Cardiac muscle cell (in vitro differentiated cells and primary cell): Measurements from ENCODE around the gene SLC9C1. TPM values are rescaled to one million over a fixed set of nuclear protein-coding genes. Genes with fewer than 3 reads are reported as not detected.

Source experiments
- DNase-seq, 2 donors: peaks; one replicate each; pipeline versions ENCODE4 v3.0.0 to v3.0.0-alpha.2; 2010 to 2017; ENCODE audit warnings: low read depth in 1 of 2, low spot score in 1 of 2
- H3K27ac ChIP-seq: fragments of 200-600 bp; sonication (generic); 2 replicates; pipeline ENCODE4 v1.5.1; 2016
- H3K27me3 ChIP-seq: fragments of 200-600 bp; sonication (generic); 2 replicates; pipeline ENCODE4 v1.6.0; 2016; ENCODE audit warnings: control low read depth
- H3K36me3 ChIP-seq: fragments of 200-600 bp; sonication (generic); 2 replicates; pipeline ENCODE4 v1.5.1; 2016; ENCODE audit warnings: control low read depth
- H3K4me1 ChIP-seq: fragments of 200-600 bp; sonication (generic); 2 replicates; pipeline ENCODE4 v1.8.1; 2017; ENCODE audit warnings: low read depth, mild to moderate bottlenecking, mixed run types
- H3K4me3 ChIP-seq: fragments of 200-600 bp; sonication (generic); 2 replicates; pipeline ENCODE4 v1.5.1; 2016; ENCODE audit warnings: mild to moderate bottlenecking
- H3K9me3 ChIP-seq: fragments of 200-600 bp; sonication (generic); 2 replicates; pipeline ENCODE4 v1.5.1; 2017; ENCODE audit warnings: low read depth, mild to moderate bottlenecking, control low read depth
- polyA plus RNA-seq: library from polyadenylated mRNA; unstranded; fragments of >200 nt; fragmentation: Nextera tagmentation; extraction: Ambion mirVana; gene quantifications from 2 replicates; pipeline ENCODE4 v1.2.1, GENCODE V29; 2016
- total RNA-seq: library from RNA; depleted of rRNA; stranded (reverse); fragments of >200 nt; gene quantifications from 2 replicates; pipeline ENCODE4 v1.2.3, GENCODE V29; 2016
- TF ChIP-seq, protein P1 (sequence below): IDR thresholded peaks from 2 replicates; pipeline ENCODE4 v1.5.1; 2012; ENCODE audit warnings: low read depth, mild to moderate bottlenecking, low read length

The SLC9C1 gene
- total and polyA plus RNA-seq, 2 experiments from 2014 or later: 0.12 to 0.22 TPM

DNA sequence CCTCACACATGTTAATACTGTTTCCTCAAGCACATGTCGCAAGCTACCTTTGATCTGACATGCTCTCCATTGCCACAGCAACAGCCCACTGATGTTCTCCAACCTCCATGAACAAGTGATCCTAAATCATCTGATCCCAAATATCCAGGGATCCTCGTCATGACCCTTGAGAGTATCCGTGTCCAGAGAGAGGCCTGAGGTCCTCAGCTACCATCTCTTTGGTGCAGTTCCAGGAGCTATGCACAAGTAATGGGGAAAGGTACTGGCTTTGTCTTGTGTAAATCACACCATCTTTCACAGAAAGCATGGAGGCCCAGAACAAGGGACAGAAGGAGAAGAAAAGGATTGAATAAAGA lies 163.4 kb downstream of the SLC9C1 start:
- Histone ChIP-seq H3K27me3 (no peaks in the 10 kb centered on the region), H3K36me3 (no peaks in the 10 kb centered on the region), H3K9me3 (no peaks in the 10 kb centered on the region), H3K4me1 (peaks cover 51% of the 10 kb centered on the region), H3K27ac (no peak overlapping the region), H3K4me3 (no peak overlapping the region)
- TF ChIP-seq, protein P1, sequence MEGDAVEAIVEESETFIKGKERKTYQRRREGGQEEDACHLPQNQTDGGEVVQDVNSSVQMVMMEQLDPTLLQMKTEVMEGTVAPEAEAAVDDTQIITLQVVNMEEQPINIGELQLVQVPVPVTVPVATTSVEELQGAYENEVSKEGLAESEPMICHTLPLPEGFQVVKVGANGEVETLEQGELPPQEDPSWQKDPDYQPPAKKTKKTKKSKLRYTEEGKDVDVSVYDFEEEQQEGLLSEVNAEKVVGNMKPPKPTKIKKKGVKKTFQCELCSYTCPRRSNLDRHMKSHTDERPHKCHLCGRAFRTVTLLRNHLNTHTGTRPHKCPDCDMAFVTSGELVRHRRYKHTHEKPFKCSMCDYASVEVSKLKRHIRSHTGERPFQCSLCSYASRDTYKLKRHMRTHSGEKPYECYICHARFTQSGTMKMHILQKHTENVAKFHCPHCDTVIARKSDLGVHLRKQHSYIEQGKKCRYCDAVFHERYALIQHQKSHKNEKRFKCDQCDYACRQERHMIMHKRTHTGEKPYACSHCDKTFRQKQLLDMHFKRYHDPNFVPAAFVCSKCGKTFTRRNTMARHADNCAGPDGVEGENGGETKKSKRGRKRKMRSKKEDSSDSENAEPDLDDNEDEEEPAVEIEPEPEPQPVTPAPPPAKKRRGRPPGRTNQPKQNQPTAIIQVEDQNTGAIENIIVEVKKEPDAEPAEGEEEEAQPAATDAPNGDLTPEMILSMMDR: no peak
- no peak for DNase-seq

DNA sequence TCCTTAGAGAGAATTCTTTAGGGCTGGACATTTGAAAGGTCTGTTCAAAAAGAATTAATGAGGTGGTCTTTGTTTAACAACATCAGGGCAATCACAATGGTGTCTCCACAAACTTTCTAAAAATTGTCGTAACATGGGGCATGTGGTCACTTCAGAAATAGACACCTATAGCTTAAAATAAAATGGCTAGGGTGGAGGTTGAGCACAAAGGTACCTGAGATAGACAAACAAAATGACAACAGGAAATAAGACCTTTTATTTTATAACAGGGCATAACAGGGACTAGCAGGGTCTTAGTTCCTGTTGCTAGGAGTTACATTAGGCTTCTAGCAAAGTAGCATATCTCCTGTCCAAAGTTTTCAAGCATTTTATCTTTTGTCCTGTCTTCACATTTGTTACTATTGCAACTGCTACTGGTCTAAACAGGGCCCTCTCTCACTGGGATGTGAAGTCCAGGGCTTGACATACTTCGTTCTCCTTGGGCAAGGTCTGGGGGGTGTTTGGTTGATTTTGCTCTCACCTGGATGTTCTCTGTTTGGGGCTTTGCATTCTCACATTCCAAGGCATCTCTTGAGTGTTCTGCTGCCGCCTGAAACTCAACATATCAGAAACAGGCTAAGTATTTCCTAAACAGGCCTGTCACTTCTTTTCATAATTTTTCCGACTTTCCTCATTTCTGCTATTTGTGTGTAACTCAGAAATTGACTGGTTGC lies 163.9 kb downstream of the SLC9C1 start:
- Histone ChIP-seq H3K27ac (no peak overlapping the region), H3K36me3 (no peaks in the 10 kb centered on the region), H3K27me3 (no peaks in the 10 kb centered on the region), H3K4me3 (no peak overlapping the region), H3K9me3 (no peaks in the 10 kb centered on the region), H3K4me1 (peaks cover 56% of the 10 kb centered on the region)
- TF ChIP-seq, protein P1: no peak
- DNase-seq: no peak

DNA sequence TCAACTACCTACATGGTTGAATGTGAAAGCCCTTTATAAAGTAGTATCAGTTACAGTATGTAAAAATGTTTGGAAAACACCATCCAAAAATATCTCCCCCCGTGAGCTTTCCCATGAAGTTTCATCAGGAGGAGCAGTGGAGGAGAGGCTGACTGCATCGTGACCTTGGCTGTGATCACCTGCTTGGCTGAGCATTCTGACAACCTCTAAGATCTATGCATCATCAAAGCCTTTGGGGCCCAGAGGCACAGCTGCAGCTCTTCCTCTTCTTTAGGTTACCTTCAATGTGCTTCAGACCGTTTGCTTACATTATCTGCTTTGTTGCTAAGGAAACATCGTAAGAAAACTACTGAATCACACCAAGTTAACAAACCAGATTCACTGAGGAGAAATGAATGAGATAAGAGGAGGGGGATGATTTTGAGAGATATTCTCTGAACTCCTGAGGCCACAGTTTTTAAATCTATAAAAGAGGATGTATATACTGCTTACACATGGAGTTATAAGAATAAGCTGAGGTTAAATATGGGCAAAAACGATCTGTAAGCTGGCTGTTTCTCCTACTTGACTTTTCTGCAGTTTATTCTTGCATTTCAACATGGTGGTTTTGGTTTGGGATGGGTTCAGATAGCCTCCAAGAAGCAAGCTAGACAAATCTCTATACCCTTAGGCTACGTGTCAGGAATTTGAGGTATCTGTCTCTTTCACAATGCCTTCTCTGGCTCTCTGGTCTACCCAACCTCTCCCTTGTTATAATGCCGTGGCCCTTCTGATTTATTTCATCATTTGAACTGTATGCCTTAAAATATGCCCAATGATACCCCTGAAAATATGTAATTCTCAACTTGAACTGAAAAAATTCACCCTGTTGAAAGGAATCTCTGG lies 164.9 kb downstream of the SLC9C1 start:
- H3K27me3 ChIP-seq: no peaks in the 10 kb centered on the region
- DNase-seq: peak in 1 of 2 donors; percentile 45
- H3K36me3 ChIP-seq: no peaks in the 10 kb centered on the region
- no peak overlapping the region for H3K27ac ChIP-seq
- H3K4me3 ChIP-seq: no peak overlapping the region
- H3K9me3 ChIP-seq: no peaks in the 10 kb centered on the region
- TF ChIP-seq, protein P1: no peak
- peaks cover 54% of the 10 kb centered on the region for H3K4me1 ChIP-seq

DNA sequence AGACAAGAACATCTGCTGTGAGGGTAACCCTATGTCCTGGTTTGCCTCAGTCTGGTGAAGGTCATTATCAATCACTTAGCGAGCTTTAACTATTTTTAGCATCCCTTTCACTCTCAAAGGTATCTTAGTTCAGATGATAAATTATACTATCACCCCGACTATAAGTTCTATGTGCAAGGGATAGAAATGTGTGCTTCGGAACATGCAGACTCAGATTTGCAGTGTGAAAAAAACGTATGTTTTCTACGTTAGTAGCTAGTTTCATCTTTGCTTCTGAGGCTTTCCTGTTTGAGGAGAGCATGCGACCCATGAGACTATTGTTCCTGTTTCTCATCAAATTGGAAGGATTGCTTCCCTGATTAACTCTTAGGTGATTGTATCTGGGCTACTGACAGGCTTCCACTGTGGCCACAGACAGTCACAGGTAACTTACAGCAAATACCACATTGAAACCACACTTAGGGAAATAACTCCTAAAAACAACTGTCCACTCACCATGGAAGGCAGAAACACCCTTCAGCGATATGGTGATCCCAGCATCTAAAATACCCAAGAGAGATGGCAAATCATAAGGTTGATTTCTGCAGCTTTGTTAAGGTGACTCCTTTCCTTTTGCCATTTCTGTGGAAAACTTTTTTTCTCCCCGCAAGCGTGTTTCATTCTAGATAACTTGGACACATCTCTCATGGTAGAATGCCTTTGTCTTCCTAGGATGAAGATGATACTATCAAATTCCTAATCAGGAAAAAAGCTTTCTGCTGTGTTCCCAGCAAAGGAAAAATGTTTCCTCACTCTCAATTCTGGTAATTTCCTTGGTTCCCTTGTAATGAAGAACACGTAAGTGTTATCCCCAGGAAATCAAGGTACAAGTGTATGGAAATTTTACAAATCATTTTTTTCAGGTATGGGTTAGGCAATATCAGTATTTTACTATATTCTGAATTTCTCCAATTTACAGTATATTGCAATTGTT lies 166.2 kb downstream of the SLC9C1 start:
- TF ChIP-seq, protein P1: no peak
- Histone ChIP-seq H3K27me3 (no peaks in the 10 kb centered on the region), H3K9me3 (no peaks in the 10 kb centered on the region), H3K27ac (no peak overlapping the region), H3K4me3 (no peak overlapping the region), H3K4me1 (peaks cover 54% of the 10 kb centered on the region), H3K36me3 (no peaks in the 10 kb centered on the region)
- no peak for DNase-seq

DNA sequence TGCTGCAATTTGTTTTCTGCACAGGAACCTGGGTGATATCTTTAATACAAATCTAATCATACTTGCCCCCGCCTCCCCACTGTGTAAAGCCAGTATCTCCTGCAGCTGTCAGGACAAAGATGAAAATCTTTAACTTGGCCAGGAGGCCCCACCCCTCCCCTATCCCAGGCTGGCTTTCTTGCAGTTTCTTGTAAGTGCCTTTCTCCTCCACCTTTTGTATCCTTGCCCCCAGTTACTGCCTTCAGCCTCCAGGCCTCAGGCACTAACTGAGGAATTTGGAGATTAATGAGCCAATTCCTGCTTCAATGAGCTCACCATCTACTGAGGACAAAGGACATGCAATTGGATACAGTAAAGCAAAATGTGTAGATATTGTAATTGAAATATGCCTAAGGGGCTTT lies 167.5 kb downstream of the SLC9C1 start:
- no peak overlapping the region for H3K27ac ChIP-seq
- peak in 1 of 2 donors; percentile 21 for DNase-seq
- peaks cover 54% of the 10 kb centered on the region for H3K4me1 ChIP-seq
- H3K4me3 ChIP-seq: no peak overlapping the region
- H3K9me3 ChIP-seq: no peaks in the 10 kb centered on the region
- H3K36me3 ChIP-seq: no peaks in the 10 kb centered on the region
- H3K27me3 ChIP-seq: no peaks in the 10 kb centered on the region
- TF ChIP-seq, protein P1: no peak
